ENCODE measurements around the gene CASP8. TPM values are rescaled to one million over a fixed set of nuclear protein-coding genes. Genes with fewer than 3 reads are reported as not detected.
A peak's percentile ranks its signal among the peaks of the same experiment; 100 is the strongest.
"Not testable (repeated sequence)": the region's sequence is repeated elsewhere in the genome, so short reads cannot be mapped to it uniquely, and the experiment has no call there.

CASP8 gene
- 43.4 and 45.3 TPM in 2 replicates for total RNA-seq (2014; rRNA removed; shearing (Covaris generic))

DNA sequence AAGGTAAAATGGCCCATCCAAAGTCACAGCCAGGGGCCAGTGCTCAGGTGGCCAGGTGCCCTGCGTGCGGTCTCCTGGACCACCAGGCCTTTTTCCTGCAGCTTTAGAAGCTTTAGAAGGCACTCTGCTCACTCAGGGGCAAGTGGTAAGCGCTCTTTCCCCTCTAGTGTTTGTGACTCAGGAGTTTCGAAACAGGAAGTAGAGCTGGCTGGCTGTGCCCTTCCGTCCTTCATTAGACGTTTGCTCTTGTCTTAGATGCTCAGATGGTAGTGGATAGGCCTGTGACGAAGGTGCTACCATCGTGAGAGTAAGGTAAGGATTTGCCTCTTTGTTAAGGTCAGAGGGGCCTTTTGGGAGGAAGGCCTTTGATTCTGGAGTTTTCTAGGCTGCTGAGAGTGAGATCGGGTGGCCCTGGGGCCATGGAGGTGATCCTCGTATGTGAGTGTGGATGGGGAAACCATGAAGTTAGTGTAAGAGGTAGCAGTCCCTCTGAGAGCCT lies at the start of gene CASP8:
Gene CASP8, plus strand, starts transcription at position 235 of the 499 bp plus-strand sequence. CDS start 5,951 bp downstream, outside the sequence.
- peak; percentile 79 for DNase-seq (ENCODE audit: low read depth)

DNA sequence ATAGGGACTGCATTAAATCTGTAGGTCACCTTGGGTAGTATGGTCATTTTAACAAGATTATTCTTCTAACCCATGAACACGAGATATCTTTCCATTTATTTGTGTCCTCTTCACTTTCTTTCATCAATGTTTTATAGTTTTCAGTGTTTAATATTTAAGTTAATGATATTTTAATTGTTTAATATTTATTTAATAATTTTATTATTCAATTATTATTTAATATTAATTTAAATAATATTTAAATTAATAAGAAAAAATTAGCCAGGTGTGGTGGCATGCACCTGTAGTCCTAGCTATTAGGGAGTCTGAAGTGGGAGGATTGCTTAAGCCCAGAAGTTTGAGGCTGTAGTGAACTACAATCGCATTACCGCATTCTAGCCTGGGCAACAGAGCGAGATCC lies 44.4 kb upstream of the CASP8 start:
- no peak for DNase-seq (ENCODE audit: low read depth)

DNA sequence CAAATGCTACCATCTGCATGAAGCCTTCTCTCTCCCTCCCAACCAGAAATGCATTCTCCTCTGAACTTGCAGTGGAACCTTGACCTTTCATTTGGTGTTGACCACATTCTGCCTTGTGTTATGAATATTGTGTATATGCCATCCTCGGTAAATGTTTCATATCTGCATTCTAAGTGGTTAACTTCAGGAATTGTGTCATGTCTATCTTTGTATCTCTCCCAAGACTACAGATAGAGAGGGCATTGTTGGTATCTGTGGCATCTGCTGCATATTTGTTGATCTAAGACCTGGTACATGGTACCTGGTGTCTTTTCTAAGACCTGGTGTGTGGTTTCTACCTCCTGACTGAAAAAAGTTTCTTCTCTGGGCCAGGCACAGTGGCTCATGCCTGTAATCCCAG lies 43.4 kb upstream of the CASP8 start:
- DNase-seq (ENCODE audit: low read depth), result no peak

DNA sequence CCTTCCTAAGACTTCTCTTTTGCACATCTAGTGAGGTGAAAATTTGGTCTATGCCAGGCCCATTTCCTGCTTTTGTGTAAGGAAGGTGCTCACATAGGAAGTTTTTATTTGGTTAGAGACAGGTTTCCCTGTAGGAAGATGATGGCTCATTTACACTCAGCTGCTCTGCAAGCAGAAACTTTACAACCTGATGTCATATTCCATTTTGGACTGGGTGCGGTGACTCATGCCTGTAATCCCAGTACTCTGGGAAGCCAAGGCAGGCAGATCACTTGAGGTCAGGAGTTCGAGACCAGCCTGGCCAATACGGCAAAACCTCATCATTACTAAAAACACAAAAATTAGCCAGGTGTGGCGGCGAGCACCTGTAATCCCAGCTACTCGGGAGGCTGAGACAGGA lies 41.6 kb upstream of the CASP8 start:
- DNase-seq (ENCODE audit: low read depth), result no peak

DNA sequence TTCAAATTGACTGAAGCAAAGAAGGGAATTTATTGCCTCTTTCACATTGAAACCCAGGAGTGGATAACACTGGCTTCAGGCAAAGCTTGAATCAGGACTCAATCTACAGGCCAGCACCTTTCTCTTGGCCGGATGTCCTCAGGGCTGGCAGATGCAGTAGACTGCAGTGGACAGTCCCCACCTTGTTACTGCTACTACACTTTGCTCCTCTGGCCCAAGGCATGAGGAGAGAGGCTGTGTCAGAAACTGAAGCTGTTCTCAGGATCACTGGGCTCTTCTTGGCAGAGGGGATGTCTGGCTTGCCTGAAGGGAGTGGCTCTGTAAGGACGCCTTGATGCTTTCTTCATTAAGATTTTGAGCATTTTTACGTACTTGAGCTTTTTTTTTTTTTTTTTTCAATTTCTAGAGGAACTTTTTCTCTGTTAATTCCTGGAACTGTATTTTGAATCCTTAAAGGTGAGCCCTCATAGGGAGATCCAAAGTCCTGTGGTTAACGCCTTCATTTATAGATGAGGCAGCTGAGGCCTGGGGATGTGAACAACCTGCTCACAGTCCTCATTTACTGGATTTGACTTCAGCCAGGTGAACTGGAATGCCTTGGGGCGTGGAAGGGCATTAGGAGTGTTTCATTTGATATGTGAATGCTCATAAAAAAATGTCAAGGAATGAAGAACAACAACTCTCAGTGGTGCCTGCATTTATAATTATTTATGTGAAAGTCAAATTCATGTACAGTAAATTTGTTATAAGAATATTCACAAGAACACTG lies 40.8 kb upstream of the CASP8 start:
- no peak for DNase-seq (ENCODE audit: low read depth)

DNA sequence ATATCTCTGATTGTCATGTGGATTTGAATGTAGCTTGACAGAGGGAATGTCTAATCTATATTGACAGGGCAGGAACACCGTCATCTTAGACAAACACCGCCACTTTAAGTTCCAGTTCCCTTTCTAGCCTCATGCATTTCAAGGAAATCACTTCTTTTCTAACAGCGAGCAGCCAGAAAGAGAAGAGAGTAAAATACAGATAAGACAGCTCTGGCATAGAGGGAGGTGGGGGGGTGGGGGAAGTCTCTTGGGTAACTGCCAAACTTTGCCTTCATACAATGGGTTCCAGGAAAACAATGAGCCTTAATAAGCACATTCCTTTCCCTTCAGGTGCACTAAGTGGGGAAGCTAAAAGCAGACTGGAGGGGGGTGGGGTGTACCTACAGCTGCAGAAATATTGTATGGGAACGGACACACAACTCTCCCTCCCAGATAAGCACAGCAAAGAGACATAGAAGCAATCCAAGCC lies 40.2 kb upstream of the CASP8 start:
- no peak for DNase-seq (ENCODE audit: low read depth)

DNA sequence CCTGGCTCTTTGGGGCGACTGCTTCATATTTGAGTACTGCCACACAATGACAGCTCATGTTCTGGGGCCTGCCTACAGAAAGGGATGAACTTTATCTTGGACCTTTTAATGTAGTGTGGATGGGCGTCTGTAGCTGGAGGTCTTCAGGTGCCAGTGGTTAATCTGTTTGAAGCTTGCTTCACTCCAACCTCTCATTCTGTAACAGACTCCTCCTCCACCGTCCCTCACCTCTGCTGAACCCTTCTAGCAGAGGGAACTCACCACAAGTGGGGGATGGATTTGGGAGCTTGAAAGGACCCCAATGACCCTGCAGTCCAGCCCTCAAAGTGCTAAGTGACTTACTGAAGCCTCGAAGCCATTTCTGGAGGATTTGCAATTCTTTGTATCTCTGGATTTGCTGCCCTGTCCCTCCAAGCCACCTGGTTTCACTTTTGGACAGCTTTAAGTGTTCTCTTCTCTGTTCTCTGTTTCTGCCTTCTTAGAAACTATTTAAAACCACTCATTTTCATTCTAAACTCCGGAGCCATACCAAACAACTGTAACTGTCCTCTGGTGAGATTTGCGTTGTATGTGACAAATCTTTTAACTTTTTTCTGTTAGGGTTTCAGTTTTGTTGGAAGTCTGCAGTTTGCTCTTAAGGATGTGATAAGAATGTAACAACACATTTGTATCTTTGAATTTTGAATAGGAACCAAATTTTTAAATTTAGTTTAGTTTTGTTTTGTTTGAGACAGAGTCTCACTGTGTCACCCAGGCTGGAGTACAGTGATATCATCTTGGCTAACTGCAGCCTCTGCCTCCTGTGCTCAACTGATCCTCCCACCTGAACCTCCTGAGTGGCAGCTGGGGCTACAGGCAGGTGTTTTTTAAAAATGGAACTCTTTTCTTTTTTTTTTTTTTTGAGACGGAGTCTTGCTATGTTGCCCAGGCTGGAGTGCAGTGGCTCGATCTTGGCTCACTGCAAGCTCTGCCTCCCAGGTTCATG lies 37.0 kb upstream of the CASP8 start:
- DNase-seq (ENCODE audit: low read depth), result no peak

DNA sequence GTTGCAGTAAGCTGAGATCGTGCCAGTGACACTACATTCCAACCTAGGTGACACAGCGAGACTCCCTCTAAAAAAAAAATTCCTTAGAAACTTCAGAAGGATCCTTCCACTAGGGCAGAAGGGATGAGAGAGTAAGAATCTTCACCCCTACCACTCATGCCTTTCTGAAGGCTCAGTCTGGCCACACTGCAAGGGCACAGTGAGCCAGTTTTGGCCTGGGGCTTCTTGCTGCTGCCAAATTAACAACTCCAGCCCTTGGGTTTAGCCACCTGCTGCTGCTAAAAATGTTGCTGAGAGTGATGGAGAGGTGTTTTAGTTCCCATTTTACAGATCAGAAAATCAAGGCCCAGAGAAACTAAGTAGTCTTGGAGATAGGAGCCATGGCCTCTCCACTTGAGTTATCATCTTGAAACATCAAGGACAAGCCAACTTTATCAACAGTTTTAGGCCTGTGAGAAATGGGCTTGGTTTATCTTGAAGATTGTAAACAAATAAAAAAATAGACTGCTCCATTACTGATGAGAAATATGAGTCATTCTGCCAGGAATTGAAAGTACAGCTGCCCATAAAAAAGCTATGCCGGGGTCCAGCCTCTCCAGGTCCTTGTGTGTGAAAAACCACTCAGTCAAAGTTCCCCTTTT lies 31.9 kb upstream of the CASP8 start:
- peak; percentile 41 for DNase-seq (ENCODE audit: low read depth)

DNA sequence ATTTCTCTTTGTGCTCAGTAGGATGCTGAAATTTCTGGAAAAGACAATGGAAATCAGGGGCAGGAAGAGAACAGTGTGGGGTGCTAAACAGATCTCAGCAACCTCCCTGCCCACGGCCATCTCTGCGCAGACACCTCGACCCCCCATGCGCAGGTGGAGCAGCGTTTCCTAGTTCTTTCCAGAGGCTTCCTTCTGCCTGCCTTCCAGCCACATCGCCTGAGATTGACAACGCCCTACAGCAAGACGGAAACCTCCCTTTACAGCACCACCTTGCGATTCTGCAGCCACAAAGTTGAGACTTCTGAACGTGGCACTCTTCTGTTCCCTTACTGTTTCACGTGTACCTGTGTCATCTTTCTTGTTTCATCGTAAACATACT lies 31.4 kb upstream of the CASP8 start:
- DNase-seq (ENCODE audit: low read depth), result no peak

DNA sequence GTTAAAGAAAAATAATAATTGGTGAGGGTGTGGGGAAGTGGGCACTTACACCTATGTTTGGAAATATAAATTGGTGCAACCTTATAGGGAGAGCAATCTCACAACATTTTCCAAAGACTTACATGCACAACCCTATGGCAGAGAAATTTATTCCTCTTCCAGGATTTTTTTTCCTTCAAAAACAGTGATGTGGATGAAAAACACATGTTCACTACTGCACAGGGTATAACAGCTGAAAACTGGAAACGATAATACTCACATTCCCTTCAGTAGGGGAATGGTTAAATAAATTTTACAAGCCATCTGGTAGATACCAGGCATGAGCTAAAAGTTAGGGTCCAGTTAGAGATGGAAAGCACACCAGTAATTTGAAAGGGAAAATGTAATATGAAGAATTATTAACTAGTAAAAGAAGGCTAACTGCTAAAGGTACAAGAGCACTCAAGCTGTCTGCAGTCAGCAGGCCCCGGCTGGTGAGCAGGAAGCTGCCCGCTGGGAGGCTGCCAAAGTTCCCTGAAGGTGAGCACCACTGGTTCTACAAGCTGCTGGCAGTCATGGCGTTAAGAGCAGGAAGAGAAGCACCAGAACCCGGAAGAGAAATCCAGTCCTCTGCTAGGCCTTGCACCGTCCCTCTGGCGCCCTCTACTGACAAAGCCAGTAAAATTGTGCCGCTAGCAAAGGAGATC lies 28.4 kb upstream of the CASP8 start:
- DNase-seq (ENCODE audit: low read depth), result peak; percentile 94

DNA sequence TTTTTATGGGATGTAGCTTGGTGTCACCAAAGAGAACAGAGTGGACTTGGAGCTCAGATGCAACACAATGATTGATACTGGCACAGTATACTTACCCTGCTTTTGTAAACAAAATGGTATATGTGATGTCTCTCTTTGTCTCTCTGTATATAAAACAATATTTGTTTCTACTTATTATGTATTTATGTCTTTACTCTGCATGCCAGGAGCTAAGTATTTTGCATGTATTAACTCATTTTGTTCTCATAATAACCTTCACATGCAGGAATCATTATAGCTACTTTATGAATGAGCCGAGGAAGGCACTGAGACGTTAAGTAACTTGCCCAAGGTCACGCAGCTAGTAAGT lies 27.9 kb upstream of the CASP8 start:
- no peak for DNase-seq (ENCODE audit: low read depth)

DNA sequence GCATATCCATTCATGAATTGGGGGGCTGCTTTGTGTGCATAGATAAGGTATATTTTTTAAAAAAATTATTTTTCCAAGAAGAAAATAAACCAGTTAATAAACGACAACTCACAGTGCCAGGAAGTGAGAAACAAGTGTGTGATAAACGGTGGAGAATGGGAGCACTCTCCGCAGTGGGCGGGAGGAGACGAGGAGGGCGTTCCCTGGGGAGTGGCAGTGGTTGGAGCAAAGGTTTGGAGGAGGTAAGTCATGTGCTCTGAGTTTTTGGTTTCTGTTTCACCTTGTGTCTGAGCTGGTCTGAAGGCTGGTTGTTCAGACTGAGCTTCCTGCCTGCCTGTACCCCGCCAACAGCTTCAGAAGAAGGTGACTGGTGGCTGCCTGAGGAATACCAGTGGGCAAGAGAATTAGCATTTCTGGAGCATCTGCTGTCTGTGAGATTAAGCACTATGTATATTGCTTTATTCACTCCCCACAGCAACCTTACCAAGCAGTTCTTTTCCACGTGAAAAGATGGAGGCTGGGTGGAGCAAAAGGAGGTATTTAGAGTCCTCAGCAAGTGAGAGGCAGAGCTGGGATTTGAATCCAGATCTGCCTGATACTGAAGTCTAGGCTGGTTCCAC lies 27.0 kb upstream of the CASP8 start:
- peak; percentile 92 for DNase-seq (ENCODE audit: low read depth)

DNA sequence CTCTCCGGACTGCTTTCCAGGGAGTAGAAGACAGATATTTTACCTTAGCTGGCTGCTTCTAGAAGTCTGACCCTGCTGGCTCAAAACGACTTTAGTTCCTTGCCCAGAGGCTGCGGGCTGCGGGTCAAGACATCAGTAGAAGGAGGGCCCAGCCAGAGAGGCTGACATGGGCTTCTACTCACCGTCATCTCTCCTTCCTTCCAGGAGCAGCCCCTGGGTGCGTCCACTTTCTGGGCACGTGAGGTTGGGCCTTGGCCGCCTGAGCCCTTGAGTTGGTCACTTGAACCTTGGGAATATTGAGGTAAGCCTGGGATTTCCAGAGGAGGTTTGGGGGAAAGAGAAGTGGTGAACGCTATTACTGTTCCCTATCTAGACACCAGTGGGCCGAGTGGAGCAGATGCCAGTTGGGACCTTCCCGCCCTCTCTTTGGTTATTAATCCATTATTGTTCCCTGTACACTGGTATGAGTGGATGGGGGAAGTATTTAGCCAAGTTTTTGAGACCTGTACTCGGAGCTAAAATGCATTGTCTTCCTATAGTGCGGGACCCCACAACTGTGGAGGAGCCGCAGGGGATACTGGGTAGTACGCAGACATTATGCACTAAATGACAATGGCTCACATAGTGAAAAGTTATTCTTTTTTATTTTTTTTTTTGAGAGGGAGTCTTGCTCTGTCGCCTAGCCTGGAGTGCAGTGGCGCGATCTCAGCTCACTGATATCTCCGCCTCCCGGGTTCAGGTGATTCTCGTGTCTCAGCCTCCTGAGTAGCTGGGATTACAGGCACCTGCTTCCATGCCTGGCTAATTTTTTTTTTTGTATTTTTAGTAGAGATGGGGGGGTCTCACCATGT lies 26.3 kb upstream of the CASP8 start:
- no peak for DNase-seq (ENCODE audit: low read depth)

DNA sequence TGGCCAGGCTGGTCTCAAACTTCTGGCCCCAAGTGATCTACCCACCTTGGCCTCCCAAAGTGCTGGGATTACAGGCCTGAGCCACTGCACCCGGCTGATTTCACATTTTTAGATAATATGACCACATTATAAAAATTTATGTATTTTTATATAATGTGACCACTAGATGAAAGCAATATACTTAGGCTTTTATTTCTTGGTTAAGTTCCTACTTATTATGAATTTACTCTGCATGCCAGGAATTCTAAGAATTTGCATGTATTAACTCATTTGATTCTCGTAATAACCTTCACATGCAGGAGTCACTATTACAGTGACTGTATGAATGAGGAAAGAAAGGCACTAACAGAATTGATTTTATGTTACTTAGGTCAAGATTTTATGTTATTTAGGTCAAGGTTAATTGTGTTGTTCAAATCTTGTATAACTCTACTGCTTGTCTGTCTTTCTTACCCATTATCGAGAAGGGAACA lies 25.6 kb upstream of the CASP8 start:
- no peak for DNase-seq (ENCODE audit: low read depth)

DNA sequence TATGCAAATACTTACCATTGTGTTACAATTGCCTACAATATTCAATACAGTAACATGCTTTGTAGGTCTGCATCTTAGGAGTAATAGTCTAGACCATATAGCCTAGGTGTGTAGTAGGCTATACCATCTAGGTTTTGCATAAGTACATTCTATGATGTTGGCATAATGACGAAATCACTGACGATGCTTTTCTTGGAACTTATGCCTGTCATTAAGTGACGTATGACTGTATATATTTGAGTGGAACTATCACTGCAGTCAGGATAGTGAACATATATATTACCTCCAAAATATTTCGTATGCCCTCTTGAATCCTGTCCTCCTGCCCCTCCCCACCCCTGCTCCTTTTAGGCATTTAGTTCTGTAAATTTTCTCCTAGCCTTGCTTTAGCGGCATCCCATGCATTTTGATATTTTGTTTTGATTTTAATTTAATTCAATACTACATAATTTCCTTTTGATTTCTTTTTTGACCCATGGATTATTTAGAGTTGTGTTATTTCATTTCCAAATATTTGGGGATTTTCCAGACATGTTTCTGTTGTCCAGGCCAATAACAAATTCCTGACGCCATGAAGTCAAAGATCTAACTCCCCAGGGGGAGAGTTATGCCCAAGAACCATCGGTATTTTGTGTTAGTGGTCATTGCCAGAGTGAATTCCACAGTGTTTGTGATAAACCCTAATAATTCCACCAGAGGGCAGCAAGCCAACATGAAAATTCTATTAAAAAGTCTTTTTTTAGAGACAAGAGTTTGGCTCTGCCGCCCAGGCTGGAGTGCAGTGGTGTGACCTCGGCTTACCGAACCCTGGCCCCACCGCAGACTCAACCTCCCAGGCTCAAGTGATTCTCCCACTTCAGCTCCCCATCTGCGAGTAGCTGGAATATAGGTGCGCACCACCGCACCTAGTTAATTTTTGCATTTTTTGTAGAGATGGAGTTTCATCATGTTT lies 24.2 kb upstream of the CASP8 start:
- DNase-seq (ENCODE audit: low read depth), result peak; percentile 81

DNA sequence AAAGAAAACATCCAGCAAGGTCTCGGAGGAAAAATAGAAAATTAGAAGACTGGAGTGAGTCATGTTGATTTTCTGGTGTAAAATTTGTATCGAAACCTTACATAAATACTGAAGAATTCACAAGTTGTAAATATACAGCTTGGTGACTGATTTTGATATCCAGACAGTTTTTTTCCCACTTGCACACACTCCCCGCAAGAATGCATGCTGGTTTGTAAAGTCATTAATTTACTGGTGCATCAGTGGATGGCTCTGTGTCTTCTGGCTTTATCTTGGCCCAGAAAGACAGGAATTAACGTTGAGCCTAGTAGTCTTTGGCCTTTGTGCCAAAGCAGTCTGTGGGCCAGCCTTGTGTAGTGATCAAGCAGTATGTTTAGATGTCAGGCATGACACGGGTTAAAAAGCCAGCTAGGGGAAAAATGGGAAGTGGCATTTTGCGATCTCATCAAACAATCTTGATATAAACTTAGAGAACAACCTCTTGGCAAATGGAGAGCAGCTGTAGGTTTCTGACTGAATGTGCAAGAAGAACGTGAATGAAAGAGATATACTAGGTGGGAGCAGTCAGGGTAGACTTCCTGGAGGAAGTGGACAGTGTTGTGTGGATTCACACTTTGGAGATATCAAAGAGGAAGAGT lies 22.7 kb upstream of the CASP8 start:
- DNase-seq (ENCODE audit: low read depth), result no peak

DNA sequence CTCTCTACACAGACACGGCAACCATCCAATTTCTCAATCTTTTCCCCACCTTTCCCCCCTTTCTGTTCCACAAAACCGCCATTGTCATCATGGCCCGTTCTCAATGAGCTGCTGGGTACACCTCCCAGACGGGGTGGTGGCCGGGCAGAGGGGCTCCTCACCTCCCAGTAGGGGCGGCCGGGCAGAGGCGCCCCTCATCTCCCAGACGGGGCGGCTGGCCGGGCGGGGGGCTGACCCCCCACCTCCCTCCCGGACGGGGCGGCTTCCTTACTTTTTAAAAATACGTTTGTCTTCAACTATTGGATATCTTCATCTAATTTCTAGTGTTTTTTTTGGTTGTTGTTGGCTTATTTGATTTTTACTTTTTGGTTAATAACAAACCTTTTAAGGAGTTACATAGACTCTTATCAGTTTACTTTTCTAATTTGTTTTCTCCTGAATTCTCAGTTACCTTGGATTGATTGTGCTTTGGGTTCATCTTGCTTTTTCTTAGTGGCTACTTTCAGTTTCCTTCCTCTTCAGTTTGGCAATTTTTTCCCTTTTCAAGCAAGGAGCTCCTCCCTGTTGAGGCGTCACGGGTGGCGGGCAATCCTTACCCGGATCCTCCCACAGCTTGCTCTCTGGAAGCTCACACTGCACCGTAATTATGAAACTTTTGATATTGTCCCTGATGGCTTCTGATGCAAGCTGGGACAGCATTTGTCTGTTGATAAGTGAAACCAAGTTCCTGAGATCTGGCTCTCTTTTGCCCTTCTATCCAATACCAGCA lies 21.0 kb upstream of the CASP8 start:
- not testable (repeated sequence) for DNase-seq (ENCODE audit: low read depth)

Measured in RPMI7951 (cell line).